Activated CD4-positive, alpha-beta T cell treated with anti-CD3 and anti-CD28 coated beads, Interleukin-2, Interleukin-6, amounts not matched to agents 100 ng/mL and 50 ng/mL, durations not matched to agents 16 hours and 8 hours (primary cell): ENCODE results near the gene SEMA3B.
"Not testable (repeated sequence)": the region's sequence is repeated elsewhere in the genome, so short reads cannot be mapped to it uniquely, and the experiment has no call there.

ENCODE experiments used
- DNase-seq: peaks from one replicate; pipeline ENCODE4 v3.0.0-alpha.2; 2020

SEMA3B gene

DNA sequence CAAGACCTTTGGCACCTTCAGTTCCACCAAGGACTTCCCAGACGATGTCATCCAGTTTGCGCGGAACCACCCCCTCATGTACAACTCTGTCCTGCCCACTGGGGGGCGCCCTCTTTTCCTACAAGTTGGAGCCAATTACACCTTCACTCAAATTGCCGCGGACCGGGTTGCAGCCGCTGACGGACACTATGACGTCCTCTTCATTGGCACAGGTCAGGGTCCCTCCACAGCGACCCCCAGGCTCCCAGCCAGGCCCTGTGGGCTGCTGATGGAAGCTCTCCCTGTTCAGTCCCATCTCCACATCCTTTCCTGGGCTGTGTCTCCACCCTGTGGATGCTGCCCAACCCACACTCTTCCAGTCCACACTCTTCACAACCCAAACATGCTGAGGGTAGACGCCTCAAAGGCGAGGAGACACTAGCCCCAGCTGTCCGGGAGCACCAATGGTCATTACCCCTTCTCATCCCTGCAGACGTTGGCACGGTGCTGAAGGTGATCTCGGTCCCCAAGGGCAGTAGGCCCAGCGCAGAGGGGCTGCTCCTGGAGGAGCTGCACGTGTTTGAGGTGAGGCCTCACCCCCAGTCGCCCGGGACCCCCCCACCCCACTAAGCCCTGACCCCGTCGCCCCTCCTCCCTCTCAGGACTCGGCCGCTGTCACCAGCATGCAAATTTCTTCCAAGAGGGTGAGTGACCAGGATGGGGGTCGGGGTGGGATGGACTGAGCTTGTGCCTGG, 5.6 kb downstream of the SEMA3B start:
- peak; percentile 81 for DNase-seq

- no peak for DNase-seq
These were observed 6.4 kb downstream of the SEMA3B start for GRCh38 chr3:50275141-50275995.

DNA sequence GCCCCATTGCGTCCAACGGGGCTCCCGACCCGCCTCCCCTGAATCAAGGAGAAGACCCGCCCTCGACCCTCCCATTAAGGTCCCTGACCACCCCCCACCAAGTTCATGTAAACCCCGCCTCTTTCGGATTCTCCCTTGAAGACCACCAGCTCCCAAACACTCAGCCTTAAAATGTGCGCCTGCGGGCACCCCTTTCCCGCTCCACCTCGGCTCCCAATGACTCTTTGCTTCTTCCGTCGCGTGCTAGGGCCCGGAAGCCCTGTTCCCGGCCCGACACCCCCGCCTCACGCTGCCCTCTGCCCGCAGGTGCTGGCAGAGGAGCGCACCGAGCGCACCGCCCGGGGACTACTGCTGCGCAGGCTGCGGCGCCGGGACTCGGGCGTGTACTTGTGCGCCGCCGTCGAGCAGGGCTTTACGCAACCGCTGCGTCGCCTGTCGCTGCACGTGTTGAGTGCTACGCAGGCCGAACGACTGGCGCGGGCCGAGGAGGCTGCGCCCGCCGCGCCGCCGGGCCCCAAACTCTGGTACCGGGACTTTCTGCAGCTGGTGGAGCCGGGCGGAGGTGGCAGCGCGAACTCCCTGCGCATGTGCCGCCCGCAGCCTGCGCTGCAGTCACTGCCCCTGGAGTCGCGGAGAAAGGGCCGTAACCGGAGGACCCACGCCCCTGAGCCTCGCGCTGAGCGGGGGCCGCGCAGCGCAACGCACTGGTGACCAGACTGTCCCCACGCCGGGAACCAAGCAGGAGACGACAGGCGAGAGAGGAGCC, 7.2 kb downstream of the SEMA3B start:
- peak; percentile 51 for DNase-seq

GRCh38 chr3:50276762-50277101, 7.8 kb downstream of the SEMA3B start:
- no peak for DNase-seq

- DNase-seq = no peak
These were observed 9.4 kb downstream of the SEMA3B start for GRCh38 chr3:50278123-50278879.

GRCh38 chr3:50278880-50279224, 9.9 kb downstream of the SEMA3B start, which contains the start of gene LSMEM2:
LSMEM2 (plus strand) TSS chr3:50279087; CDS start chr3:50279114, 27 bp downstream.
- DNase-seq = no peak

DNA sequence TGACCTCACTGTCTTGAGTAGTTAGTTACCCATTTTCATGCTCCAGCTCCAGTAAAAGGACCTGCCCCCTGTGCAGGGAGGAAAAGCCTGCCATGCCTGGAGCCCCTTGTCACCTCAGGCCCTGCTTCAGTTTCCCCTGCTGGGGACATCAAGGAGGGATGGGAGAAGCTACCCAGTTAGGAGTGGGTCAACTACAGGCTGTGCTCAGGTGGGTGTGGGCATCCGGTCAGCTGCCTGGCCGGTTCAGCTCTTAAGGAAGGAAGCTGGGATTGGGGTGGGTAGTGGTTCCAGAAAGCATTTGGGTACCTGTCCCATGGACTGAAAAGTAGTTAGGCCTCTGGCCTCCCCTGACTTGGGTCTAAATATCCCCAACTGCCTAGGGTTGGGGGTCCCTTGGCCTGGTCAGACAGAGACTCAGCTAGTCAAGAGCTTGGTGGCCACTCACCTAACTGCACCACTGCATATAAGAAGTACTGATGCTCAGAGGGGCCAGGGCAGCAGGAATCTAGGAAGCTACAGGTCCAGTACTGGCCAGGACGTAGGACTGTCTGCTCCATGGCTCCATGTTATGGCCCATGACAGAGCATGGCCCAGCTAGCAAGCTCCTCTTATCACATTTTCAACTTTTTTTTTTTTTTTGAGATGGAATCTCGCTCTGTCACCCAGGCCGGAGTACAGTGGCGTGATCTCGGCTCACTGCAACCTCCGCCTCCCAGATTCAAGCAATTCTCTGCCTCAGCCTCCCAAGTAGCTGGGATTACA, 10.5 kb downstream of the SEMA3B start:
- DNase-seq = no peak

DNA sequence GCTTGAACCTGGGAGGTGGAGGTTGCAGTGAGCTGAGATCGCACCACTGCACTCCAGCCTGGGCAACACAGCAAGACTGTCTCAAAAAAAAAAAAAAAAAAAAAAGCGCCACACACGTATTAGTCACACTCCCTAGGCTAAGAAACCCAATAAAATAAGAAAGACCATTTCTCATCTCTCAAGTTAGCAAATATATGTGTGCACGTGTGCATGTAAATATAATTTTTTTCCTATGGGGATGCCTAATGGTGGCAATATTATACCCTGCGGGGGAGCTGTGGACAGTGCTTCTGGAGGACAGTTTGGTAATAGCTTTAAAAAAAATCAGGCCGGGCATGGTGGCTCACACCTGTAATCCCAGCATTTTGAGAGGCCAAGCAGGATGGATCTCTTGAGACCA, 15.2 kb downstream of the SEMA3B start:
- DNase-seq = not testable (repeated sequence)

GRCh38 chr3:50286322-50287227, 17.6 kb downstream of the SEMA3B start:
- no peak for DNase-seq

DNA sequence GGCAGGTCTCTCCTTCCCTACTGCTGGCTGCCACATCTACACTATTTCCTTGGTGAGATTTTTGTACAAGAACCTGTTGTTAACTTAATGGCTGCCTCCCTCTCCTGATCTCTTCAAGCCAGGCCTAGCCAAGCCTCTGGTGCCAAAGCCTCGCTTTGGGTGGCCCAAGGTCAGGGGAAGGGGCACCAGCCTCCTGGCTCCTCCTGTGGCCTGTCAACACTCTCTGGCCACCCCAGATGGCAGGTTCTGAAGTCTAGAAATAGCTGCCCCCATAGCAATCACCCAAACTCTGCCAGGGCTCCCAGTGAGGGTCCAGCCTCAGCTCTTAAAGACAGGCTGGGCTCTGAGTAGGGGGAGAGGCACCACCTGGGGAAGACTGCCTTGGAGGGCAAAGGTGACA, 18.3 kb downstream of the SEMA3B start:
- no peak for DNase-seq

DNA sequence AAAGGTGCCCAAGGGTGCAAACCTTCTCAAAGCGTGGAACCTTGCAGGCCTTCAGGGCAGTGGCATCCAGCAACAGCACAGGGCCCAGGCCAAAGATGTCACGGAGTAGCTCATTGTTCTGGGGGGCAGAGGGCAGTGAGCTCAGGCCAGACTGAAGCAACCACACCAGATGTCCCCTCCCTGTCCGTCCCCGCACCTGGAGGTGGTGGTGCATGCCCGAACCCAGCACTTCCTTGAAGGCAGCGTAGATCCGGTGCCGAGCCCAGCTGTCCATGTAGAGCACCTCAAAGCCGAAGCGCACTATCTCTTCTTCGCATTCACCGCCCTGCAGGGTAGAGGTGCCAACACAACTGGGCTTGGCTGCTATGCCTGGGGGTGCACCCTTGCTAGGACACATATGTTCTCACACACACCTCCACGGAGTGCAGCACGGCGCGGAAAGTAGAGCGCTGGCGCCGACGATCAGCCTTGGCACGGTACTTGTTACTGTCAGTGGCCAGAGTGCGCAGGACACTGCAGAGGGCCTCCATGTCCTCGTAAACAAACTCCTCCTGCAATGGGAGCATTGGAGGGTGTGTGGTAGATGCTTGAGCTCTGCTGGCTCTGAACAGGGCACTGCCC, 19.6 kb downstream of the SEMA3B start:
- no peak for DNase-seq

- no peak for DNase-seq
These were observed 20.2 kb downstream of the SEMA3B start for GRCh38 chr3:50289130-50289529.

DNA sequence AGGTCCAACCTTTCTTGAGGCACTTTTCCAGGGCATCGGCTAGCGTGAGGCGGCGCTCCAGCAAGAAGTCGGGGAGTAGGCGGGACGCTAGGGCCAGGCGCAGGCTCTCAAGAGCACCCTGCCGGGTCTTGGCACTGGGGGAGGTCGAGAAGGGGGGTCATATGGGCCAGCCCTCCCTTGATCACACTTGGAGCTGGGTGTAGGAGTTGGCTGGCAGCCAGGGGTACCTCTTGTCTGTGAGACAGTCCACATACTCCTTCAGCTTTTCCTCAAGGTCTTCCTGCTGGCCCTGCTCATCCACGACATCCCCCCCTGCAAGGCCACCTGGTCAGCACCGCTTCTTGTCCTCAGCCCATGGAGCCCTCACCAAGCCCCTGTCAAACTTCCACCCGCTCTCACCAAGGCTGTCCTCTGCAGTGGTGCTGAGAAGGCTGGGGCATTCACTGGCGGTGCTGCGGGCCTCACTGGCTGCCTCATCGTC, 21.3 kb downstream of the SEMA3B start:
- DNase-seq = no peak

- peak; percentile 99 for DNase-seq
These were observed 23.5 kb downstream of the SEMA3B start, which contains the start of gene IFRD2 for GRCh38 chr3:50292159-50293078. IFRD2 (minus strand) TSS chr3:50292429; CDS start chr3:50292274, 155 bp downstream.

DNA sequence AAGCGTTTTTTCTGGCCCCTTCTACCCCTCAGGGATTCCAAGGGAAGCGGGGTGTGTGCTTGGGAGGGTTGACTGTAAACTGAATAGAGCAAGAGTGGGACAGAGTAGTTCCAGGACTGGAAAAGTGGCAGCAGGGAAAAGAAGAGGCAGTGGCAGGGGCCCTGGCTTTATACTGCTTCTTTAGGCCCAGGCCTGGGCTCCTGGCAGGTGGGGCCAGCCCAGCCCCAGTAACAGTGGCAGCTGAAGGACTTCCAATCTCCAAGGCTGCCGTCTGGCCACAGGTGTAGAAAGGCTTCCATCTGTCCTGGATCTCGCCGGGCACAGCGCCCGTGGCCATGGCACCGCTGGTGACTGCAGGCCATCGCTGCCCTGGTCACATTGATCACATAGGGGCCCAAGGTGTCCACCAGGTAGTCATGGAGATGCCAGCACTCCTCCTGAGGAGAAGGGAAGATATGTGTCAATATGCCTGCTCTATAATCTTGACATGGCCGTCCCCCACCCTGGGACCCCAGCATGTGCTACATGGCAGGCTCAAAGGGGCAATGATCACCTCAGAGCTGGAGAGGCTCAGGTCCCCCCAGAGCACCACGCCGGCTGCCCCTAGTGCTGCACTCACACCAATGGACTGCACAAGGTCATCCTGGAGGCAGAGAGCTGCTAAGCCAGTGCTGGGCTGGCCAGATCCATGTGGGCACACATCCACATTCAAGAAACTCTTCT, 24.3 kb downstream of the SEMA3B start:
- DNase-seq = no peak

GRCh38 chr3:50294089-50294488, 25.1 kb downstream of the SEMA3B start:
- DNase-seq = no peak

DNA sequence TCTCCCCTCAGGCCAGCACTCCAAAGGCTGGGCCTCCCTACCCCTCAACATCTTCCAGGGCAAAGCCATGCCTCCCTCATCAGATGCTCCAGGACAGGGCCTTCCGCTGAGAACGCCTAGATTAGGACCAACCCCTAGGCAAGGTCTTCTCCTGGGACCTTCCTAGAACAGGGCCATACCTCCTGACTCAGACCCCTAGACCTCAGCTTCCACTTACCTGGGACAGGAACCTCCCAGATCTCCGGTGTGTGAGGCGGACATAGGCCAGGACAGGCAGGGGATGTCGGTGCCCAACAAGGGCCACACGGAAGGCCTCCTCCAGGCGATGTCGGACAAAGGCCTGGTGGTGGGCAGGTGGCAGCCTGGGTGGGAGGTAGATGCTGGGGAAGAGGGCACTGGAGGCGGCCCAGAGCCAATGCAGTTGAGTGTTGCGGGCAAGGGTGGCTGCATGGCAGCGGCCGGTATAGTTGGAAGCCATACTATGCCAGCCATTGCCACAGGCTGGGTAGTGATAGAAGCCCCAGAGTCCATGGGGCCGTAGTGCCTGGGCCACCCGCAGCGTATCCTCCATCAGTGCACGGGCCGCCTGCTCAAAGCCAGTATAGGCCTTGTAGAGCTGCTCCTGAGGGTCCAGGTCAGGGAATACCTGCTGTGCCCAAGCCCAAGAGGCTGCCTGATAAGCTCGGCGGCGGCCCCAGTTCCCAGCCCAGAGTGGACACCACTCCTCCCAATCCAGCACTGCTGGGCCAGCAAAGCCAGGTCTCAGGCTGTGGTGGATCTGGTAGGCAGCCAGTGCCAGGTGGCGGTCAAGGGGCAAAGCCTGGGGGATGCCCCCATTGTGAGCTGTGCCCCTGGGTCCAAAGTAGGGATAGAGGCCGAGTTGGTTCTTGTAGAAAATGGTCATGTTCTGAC, 25.8 kb downstream of the SEMA3B start:
- DNase-seq = no peak
